Esophagus mucosa (tissue), 1 donor: ENCODE data around the gene LALBA. TPM values are rescaled to one million over a fixed set of nuclear protein-coding genes. Genes with fewer than 3 reads are reported as not detected.
"Not testable (repeated sequence)": the region's sequence is repeated elsewhere in the genome, so short reads cannot be mapped to it uniquely, and the experiment has no call there.

ENCODE experiments used
- ATAC-seq: fragments of 200-7000 bp; cut with Tn5 transposase; one replicate; pipeline ENCODE4 v1.9.1; 2020
- total RNA-seq: library from RNA; stranded (reverse); gene quantifications from one replicate; pipeline ENCODE4 v1.2.4, GENCODE V29; 2023
- donor health status: DM: yes; HTN: yes; CAD: no.

The LALBA gene
- total RNA-seq, 1 donor from 2014 or later: not detected

DNA sequence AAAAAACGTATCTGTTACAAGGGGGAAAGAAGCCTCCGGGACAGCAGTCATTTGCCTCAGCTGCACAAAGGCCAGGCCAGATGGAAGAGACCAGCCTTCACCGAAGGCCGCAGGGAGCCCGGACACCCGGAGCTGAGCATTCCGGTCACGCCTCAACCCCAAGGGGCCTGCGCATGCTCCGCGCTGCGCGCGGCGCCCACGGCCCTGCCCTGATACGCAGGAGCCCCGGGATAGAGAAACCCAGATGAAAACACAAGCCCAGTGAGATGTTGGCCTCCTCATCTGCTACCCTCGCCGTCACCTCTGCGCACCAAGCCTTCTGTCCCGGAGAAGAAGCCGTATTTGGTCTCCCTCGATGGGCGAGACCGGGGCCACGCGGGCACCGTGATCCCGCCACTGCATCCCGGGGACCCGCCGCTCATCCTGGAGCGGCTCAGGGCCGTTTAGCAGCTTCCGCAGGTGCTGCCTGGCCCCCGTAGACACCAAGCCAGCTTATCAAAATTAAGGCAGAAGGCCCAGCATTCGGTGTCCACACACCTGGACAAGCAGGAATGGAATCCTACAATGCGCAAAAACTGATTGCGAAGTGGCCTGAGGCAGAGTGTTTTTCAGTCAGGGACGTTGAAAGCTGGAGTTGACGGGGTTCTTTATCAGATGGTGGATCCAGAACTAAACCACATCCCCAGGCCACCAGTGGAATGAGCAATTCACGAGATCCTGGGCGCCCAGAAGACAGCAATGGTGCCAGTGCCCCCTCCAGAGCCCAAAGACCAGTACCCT, 41.8 kb downstream of the LALBA start:
- ATAC-seq: no peak

DNA sequence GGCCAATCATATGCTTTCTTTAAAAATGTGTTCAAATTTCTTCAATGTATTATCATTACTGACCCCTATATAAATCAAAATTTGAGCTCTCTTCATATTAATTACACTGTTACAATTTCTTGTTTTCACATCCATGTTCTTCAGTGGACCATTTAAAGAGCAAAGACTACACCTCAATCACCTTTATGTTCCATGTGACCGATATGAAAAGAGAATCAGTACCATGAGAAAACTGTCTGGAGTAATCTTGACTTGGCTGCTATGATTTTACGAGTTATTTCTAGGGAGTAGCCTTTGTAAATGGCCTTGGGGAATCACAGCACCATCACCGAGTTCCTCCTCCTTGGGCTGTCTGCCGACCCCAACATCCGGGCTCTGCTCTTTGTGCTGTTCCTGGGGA, 44.5 kb downstream of the LALBA start, which contains the start of gene OR8S1:
TSS of gene OR8S1 (plus strand) at position 301 of the 400 bp plus-strand sequence. CDS start at position 301, 0 bp downstream.
- ATAC-seq: no peak

DNA sequence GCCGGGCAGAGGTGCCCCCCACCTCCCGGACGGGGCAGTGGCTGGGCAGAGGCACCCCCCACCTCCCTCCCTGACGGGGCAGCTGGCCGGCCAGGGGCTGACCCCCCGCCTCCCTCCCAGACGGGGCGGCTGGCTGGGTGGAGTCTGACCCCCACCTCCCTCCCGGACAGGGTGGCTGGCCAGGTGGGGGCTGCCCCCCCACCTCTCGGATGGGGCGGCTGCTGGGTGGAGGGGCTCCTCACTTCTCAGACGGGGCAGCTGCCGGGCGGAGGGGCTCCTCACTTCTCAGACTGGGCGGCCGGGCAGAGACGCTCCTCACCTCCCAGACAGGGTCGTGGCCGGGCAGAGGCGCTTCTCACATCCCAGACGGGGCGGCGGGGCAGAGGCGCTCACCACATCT, 49.5 kb downstream of the LALBA start:
- ATAC-seq: not testable (repeated sequence)

Other genes with a start within 250 kb of the LALBA start
- gene ZNF641, start 219.1 kb downstream of the LALBA start, total RNA-seq: 6.5 TPM
- gene ANP32D, start 97.5 kb downstream of the LALBA start, total RNA-seq: not detected
- gene C12orf54, start 87.5 kb downstream of the LALBA start, total RNA-seq: 8.5 TPM
- not detected for gene OR8S1, start 44.4 kb downstream of the LALBA start, total RNA-seq
- gene KANSL2, start 112.2 kb upstream of the LALBA start, total RNA-seq: 23.3 TPM
- gene CCNT1, start 146.7 kb upstream of the LALBA start, total RNA-seq: 17.9 TPM
- gene ADCY6, start 219.0 kb upstream of the LALBA start, total RNA-seq: 11.1 TPM
- gene CACNB3, start 248.4 kb upstream of the LALBA start, total RNA-seq: 28.8 TPM